SH-SY5Y (cell line): ENCODE data around the gene SPACA6.
"Not testable (repeated sequence)": the region's sequence is repeated elsewhere in the genome, so short reads cannot be mapped to it uniquely, and the experiment has no call there.

Source experiments
- GATA2 ChIP-seq: IDR thresholded peaks from 2 replicates; pipeline ENCODE4 v1.6.1; 2011; ENCODE audit warnings: mild to moderate bottlenecking, low read depth, low read length
- GATA3 ChIP-seq: IDR thresholded peaks from 2 replicates; pipeline ENCODE4 v1.6.1; 2011; ENCODE audit warnings: low read depth, mild to moderate bottlenecking, low read length, moderate library complexity

DNA sequence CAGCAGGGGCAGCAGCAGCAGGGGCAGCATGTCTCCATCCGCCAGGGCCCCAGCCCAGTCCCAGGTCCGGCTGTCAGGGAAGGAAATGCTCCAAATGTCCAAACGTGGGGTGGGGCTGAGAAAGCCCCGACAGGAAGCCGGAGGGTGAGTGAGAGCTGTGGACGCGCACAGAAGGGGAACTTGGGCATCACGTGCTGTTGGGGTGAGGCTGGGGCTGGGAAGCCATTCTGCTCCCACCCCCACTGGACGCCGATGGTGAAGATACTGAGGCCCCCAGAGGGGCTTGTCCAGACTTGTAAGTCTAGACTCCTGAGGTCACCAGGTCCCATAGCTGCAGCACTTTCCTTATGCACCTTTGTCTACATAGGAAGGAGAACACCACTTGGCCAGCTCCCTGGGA is 46.4 kb upstream of the SPACA6 start, which contains the start of gene SIGLEC14:
- TF ChIP-seq GATA2, GATA3: not testable (repeated sequence)
